Activated naive CD4-positive, alpha-beta T cell treated with Interleukin-2 at 50 U/mL for 16 hours (primary cell): Measurements from ENCODE around the gene SLC25A29.
"Not testable (repeated sequence)": the region's sequence is repeated elsewhere in the genome, so short reads cannot be mapped to it uniquely, and the experiment has no call there.

ENCODE experiments used
- DNase-seq: peaks from one replicate; pipeline ENCODE4 v3.0.0-alpha.2; 2020

Gene SLC25A29

GRCh38 chr14:100292776-100293461, 13.3 kb downstream of the SLC25A29 start:
- no peak for DNase-seq

GRCh38 chr14:100292301-100292775, 13.9 kb downstream of the SLC25A29 start:
- no peak for DNase-seq

- DNase-seq: no peak
Measured at GRCh38 chr14:100291305-100292075, 14.8 kb downstream of the SLC25A29 start.

GRCh38 chr14:100290607-100291304, 15.5 kb downstream of the SLC25A29 start:
- DNase-seq: no peak

- no peak for DNase-seq
Measured at GRCh38 chr14:100289916-100290606, 16.2 kb downstream of the SLC25A29 start.

- no peak for DNase-seq
Measured at GRCh38 chr14:100288382-100289185, 17.7 kb downstream of the SLC25A29 start.

DNA sequence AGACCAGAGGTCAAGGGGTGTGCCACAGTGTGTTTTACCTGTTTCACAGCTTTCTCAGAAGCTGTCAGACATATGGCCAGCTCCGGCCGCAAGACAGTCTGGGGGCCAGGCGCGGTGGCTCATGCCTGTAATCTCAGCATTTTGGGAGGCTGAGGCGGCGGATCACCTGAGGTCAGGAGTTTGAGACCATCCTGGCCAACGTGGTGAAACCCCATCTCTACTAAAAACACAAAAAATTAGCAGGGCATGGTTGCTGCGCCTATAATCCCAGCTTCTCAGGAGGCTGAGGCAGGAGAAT, 18.3 kb downstream of the SLC25A29 start:
- DNase-seq: not testable (repeated sequence)

- no peak for DNase-seq
Measured at GRCh38 chr14:100287202-100287997, 18.8 kb downstream of the SLC25A29 start.

DNA sequence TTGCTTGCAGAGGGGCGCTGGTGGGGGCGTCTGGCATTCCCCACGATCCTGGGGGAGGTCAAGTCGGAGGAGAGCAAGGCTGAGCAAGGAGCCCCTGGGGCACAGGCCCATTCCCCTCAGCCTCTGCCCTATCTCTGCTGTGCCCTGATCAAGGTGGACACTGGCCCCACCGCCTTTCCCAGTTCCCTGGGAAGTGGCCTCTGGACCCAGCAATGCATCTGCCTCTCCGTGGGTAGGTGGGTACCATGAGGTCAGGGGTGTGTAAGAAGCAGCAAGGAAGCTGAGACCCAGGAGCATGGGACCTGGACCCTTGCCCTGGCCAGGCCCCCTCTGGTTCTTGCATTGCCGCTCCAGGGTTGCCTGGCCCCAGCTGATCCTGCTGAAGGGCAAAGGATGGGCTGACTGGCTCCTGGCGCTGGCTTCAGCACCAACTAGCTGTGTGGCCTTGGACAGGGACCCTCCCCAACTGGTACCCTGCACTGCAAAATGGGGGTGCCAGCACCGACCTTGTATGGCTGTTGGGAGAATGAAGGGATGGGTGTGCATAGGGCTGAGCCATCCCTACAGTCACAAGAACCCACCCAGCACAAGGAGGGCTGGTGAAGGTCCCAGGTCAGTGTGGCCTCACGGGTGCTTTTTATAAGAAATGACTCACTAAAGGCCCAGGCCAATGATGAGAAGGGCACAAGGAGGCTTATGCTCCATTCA, 19.6 kb downstream of the SLC25A29 start:
- no peak for DNase-seq

- DNase-seq: no peak
Measured at GRCh38 chr14:100285913-100286400, 20.3 kb downstream of the SLC25A29 start.

GRCh38 chr14:100285021-100285912, 21.0 kb downstream of the SLC25A29 start:
- peak; percentile 80 for DNase-seq

GRCh38 chr14:100283984-100284881, 22.0 kb downstream of the SLC25A29 start:
- DNase-seq: no peak

DNA sequence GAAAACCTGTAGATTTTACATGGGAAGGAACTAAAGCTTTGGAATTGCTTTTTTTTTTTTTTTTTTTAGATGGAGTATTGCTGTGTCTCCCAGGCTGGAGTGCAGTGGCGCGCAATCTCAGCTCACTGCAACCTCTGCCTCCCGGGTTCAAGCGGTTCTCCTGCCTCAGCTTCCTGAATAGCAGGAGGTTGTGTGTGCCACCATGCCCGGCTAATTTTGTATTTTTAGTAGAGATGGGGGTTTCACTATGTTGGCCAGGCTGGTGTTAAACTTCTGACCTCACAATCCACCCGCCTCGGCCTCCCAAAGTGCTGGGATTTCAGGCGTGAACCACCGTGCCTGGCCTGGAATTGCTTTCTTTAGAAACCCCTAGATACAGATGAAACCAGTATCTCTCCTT, 22.8 kb downstream of the SLC25A29 start:
- DNase-seq: not testable (repeated sequence)

- no peak for DNase-seq
Measured at GRCh38 chr14:100282766-100283419, 23.4 kb downstream of the SLC25A29 start.

GRCh38 chr14:100282083-100282350, 24.2 kb downstream of the SLC25A29 start:
- no peak for DNase-seq

GRCh38 chr14:100281286-100282082, 24.8 kb downstream of the SLC25A29 start:
- no peak for DNase-seq

DNA sequence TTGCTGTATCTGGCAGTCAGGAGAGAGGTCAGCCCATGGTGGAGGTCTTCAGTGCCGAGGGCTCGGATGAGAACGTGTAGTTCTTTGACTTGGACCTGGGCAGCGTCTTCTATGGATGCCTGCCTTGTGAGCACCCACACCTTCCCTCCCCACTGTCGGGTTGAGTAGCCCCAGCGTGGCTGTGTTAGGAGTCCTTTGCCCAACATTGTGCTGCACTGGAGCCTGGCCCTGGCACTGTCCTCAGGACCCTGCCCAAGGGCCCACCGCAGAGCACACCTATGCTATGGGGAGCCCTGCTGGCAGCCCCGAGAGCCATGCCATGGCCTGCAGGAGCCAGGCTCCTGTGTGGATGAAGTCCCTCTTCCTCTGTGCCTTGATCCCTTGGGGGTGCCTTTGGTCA, 26.7 kb downstream of the SLC25A29 start:
- DNase-seq: no peak
